ENCODE measurements around the gene PUS7L. TPM values are rescaled to one million over a fixed set of nuclear protein-coding genes. Genes with fewer than 3 reads are reported as not detected.

PUS7L gene
- total and polyA plus RNA-seq, 2 of the 13 experiments (the other 11 are each of a cell fraction or from before 2014, with no cell fraction given), result 6.5 to 37.6 TPM

DNA sequence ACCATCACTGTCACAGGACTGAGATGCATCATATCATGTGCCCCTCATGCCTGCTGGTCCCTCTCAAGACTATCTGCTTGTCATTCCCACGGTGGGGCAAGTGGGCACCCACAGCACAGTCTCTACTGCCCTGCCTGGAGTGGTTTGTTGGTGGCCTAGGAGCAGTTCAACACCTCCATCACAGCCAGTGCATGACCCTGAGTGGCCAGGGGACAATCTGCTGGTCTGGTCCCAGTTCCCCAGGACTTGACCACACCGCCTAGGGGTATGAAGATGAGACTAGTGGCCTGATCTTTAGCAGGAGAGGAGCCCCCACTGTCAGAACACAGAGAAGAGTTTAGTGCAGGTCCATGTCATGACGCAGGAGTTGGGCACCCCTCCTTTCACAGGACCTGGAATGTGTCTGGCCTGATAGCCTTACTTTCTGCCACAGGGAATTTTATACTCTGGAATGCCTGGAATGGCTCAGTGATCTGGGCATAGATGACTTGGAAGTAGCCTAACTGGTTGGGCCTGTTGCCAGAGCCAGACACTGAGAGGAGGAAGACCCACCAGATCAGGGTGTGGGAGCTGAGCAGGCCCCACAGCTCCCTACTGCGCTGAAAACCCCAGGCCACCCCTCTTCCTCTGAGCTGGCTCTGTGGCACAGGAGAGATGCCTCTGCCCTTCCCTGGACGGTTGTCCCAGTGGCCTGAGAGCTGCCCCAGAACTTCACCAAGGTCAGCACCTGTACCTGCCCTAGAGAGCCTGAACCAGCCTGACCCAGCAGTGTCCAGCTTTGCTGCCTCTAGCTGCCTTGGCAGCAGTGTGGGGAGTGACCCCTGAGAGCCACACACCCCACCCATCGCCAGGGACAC, 83.3 kb downstream of the PUS7L start:
- no peak for FAIRE-seq
- no peak for DNase-seq (ENCODE audit: low spot score)
- in situ Hi-C loops (cut with HindIII; ENCODE audit: extremely low pct_ligation_motif_present, low pct_unique_long_range_greater_than_20kb) (loop anchor here (10.0 kb wide), 1 partner anchor 170 kb away; no protein-coding TSS in a partner anchor), intact Hi-C loops (cut with micrococcal nuclease; ENCODE audit: unreplicated experiment) (no loop called here)
- Histone ChIP-seq H3K27ac (ENCODE audit: extremely low read length, insufficient read depth, low read length) (no peak overlapping the region), H3K4me3 (replicated peaks in 1 of 3; ENCODE audit: insufficient read depth in 1 of 3, low read depth in 2 of 3, low read length in 3 of 3) (no peak overlapping the region), H3K36me3 (replicated peaks in 1 of 2; ENCODE audit: control insufficient read depth in 1 of 2, insufficient read depth in 2 of 2, low read length in 2 of 2) (no peaks in the 10 kb centered on the region), H4K20me1 (ENCODE audit: insufficient read depth, low read length) (no peaks in the 10 kb centered on the region), H3K27me3 (ENCODE audit: control insufficient read depth in 1 of 2, insufficient read depth in 2 of 2, low read length in 2 of 2) (no peaks in the 10 kb centered on the region), H2AFZ (ENCODE audit: low read length) (no peak overlapping the region), H3K79me2 (ENCODE audit: insufficient read depth, low read length) (no peaks in the 10 kb centered on the region), H3K4me2 (ENCODE audit: low read depth, low read length) (no peak overlapping the region), H3K4me1 (ENCODE audit: insufficient read depth, low read length) (no peaks in the 10 kb centered on the region), H3K9ac (ENCODE audit: insufficient read depth, low read depth, low read length) (no peak overlapping the region), H3K9me3 (ENCODE audit: low read length) (no peaks in the 10 kb centered on the region)
- no TSS peak for BruUV-seq (replicated peaks)
- peak; percentile 50 for ATAC-seq
- 25% methylated on average over 2 of the region's 6 CpGs for WGBS (ENCODE audit: low lambda C conversion rate)
- POLR2A ChIA-PET, result no interaction called here
- CTCF ChIA-PET (ENCODE audit: low intra/inter-chr PET ratio, low total read pairs), result no interaction called here
- TF ChIP-seq TBX3 (IDR thresholded peaks at IDR 0.05; ENCODE audit: borderline replicate concordance), result no peak
- TF ChIP-seq MED13 (CRISPR knock-in tag; IDR thresholded peaks at IDR 0.05), result no peak
- no peak for TF ChIP-seq CREM (IDR thresholded peaks at IDR 0.05)
- TF ChIP-seq CREM (CRISPR knock-in tag; IDR thresholded peaks at IDR 0.05), result no peak
- TF ChIP-seq FOXA1 (IDR thresholded peaks at IDR 0.05), result no peak
- TF ChIP-seq FOXA1 (CRISPR knock-in tag; IDR thresholded peaks at IDR 0.05), result no peak
- TF ChIP-seq, protein P1, sequence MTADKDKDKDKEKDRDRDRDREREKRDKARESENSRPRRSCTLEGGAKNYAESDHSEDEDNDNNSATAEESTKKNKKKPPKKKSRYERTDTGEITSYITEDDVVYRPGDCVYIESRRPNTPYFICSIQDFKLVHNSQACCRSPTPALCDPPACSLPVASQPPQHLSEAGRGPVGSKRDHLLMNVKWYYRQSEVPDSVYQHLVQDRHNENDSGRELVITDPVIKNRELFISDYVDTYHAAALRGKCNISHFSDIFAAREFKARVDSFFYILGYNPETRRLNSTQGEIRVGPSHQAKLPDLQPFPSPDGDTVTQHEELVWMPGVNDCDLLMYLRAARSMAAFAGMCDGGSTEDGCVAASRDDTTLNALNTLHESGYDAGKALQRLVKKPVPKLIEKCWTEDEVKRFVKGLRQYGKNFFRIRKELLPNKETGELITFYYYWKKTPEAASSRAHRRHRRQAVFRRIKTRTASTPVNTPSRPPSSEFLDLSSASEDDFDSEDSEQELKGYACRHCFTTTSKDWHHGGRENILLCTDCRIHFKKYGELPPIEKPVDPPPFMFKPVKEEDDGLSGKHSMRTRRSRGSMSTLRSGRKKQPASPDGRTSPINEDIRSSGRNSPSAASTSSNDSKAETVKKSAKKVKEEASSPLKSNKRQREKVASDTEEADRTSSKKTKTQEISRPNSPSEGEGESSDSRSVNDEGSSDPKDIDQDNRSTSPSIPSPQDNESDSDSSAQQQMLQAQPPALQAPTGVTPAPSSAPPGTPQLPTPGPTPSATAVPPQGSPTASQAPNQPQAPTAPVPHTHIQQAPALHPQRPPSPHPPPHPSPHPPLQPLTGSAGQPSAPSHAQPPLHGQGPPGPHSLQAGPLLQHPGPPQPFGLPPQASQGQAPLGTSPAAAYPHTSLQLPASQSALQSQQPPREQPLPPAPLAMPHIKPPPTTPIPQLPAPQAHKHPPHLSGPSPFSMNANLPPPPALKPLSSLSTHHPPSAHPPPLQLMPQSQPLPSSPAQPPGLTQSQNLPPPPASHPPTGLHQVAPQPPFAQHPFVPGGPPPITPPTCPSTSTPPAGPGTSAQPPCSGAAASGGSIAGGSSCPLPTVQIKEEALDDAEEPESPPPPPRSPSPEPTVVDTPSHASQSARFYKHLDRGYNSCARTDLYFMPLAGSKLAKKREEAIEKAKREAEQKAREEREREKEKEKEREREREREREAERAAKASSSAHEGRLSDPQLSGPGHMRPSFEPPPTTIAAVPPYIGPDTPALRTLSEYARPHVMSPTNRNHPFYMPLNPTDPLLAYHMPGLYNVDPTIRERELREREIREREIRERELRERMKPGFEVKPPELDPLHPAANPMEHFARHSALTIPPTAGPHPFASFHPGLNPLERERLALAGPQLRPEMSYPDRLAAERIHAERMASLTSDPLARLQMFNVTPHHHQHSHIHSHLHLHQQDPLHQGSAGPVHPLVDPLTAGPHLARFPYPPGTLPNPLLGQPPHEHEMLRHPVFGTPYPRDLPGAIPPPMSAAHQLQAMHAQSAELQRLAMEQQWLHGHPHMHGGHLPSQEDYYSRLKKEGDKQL (CRISPR knock-in tag; IDR thresholded peaks at IDR 0.05; ENCODE audit: low read depth), result no peak
- no peak for TF ChIP-seq GPN1 (CRISPR knock-in tag; IDR thresholded peaks at IDR 0.05; ENCODE audit: borderline replicate concordance)
- TF ChIP-seq ZNF724P (CRISPR knock-in tag; IDR thresholded peaks at IDR 0.05; ENCODE audit: borderline replicate concordance), result no peak
- no peak for TF ChIP-seq ZNF275 (CRISPR knock-in tag; IDR thresholded peaks at IDR 0.05; ENCODE audit: borderline replicate concordance)
- TF ChIP-seq, protein P2, sequence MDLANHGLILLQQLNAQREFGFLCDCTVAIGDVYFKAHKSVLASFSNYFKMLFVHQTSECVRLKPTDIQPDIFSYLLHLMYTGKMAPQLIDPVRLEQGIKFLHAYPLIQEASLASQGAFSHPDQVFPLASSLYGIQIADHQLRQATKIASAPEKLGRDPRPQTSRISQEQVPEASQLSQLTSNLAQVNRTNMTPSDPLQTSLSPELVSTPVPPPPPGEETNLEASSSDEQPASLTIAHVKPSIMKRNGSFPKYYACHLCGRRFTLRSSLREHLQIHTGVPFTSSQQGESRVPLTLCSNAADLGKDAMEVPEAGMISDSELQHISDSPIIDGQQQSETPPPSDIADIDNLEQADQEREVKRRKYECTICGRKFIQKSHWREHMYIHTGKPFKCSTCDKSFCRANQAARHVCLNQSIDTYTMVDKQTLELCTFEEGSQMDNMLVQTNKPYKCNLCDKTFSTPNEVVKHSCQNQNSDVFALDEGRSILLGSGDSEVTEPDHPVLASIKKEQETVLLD (CRISPR knock-in tag; IDR thresholded peaks at IDR 0.05; ENCODE audit: low read depth), result no peak
- TF ChIP-seq ZNF607 (CRISPR knock-in tag; IDR thresholded peaks at IDR 0.05; ENCODE audit: borderline replicate concordance), result no peak
- TF ChIP-seq ATAD3A (CRISPR knock-in tag; IDR thresholded peaks at IDR 0.05), result no peak
- no peak for TF ChIP-seq ARID3A (IDR thresholded peaks at IDR 0.05; ENCODE audit: low read depth, low read length)
- no peak for TF ChIP-seq JDP2 (CRISPR knock-in tag; IDR thresholded peaks at IDR 0.05; ENCODE audit: borderline replicate concordance)

Data from HepG2 (cell line).